T-helper 1 cell (primary cell): ENCODE measurements around the gene ANTXRL.
"Not testable (repeated sequence)": the region's sequence is repeated elsewhere in the genome, so short reads cannot be mapped to it uniquely, and the experiment has no call there.

Experiments used
- DNase-seq, 5 donors: peaks; one replicate each; pipeline ENCODE4 v3.0.0-alpha.2; 2012 to 2020

ANTXRL gene

GRCh38 chr10:46367209-46367608 is 80.4 kb downstream of the ANTXRL start:
- not testable (repeated sequence) for DNase-seq

- not testable (repeated sequence) for DNase-seq
These were observed 81.0 kb downstream of the ANTXRL start for GRCh38 chr10:46367666-46368240.

- not testable (repeated sequence) for DNase-seq
These were observed 82.2 kb downstream of the ANTXRL start for GRCh38 chr10:46368956-46369355.

GRCh38 chr10:46374410-46374809 is 87.6 kb downstream of the ANTXRL start:
- DNase-seq, result not testable (repeated sequence)

GRCh38 chr10:46375406-46375805 is 88.6 kb downstream of the ANTXRL start, which contains the start of gene ANXA8L1:
TSS of gene ANXA8L1 (plus strand) at chr10:46375776. CDS start at chr10:46375852, 76 bp downstream.
- DNase-seq, result not testable (repeated sequence)

GRCh38 chr10:46377022-46377421 is 90.2 kb downstream of the ANTXRL start:
- not testable (repeated sequence) for DNase-seq

- DNase-seq, result not testable (repeated sequence)
These were observed 90.9 kb downstream of the ANTXRL start for GRCh38 chr10:46377651-46378050.

- not testable (repeated sequence) for DNase-seq
These were observed 91.3 kb downstream of the ANTXRL start for GRCh38 chr10:46378108-46378507.

GRCh38 chr10:46379233-46379848 is 92.5 kb downstream of the ANTXRL start:
- not testable (repeated sequence) for DNase-seq
